A549 treated with CORT108297 at 1 μM for 4 hours (cell line): ENCODE data around the gene MOSMO. TPM values are rescaled to one million over a fixed set of nuclear protein-coding genes. Genes with fewer than 3 reads are reported as not detected.

Source experiments
- total RNA-seq: library from RNA; stranded (reverse); fragments of 200-300 nt; extraction: Qiagen RNA extraction; gene quantifications from 5 replicates; pipeline ENCODE4 v1.2.3, GENCODE V29; 2022

MOSMO gene
- 8.0 to 11.5 TPM (median 10.5 TPM) in 5 replicates for total RNA-seq

GRCh38 chr16:22007509-22008214, at the start of gene MOSMO:
TSS of gene MOSMO (plus strand) at chr16:22008111. CDS start at chr16:22008302, 191 bp downstream.

GRCh38 chr16:22092143-22092933, 84.4 kb downstream of the MOSMO start, which contains the start of gene VWA3A:
TSS of gene VWA3A (plus strand) at chr16:22092541. CDS start at chr16:22092638, 97 bp downstream.

Other genes with a start within 250 kb of the MOSMO start
- 20.0 to 28.3 TPM (median 26.0 TPM) in 5 replicates for gene NPIPB4, start 150.4 kb upstream of the MOSMO start, total RNA-seq
- gene UQCRC2, start 54.8 kb upstream of the MOSMO start, total RNA-seq: 149 to 242 TPM (median 161 TPM) in 5 replicates
- not detected in 5 replicates for gene PDZD9, start 7.0 kb upstream of the MOSMO start, total RNA-seq
- 0.02 to 0.25 TPM (median 0.03 TPM) in 3 of 5 replicates, not detected in the others for gene VWA3A, start 84.4 kb downstream of the MOSMO start, total RNA-seq
- not detected in 5 replicates for gene SDR42E2, start 154.4 kb downstream of the MOSMO start, total RNA-seq
- 11.1 to 16.4 TPM (median 13.7 TPM) in 5 replicates for gene EEF2K, start 198.2 kb downstream of the MOSMO start, total RNA-seq